Renal cortex interstitium (tissue), 15 donors: Measurements from ENCODE around the gene TMEM234. TPM values are rescaled to one million over a fixed set of nuclear protein-coding genes. Genes with fewer than 3 reads are reported as not detected.
"Not testable (repeated sequence)": the region's sequence is repeated elsewhere in the genome, so short reads cannot be mapped to it uniquely, and the experiment has no call there.

Experiments
- DNase-seq, 11 donors: peaks; one replicate each; pipeline ENCODE4 v3.0.0-alpha.2; 2013; ENCODE audit warnings: low read depth in 9 of 11, low spot score in 4 of 11; ENCODE audit errors: extremely low read depth in 1 of 11
- long read RNA-seq, 16 experiments: transcript quantifications; one replicate each; lab custom pipeline, GENCODE V29; 2026
- polyA plus RNA-seq, 3 donors: library from polyadenylated mRNA; unstranded; fragments of 120-200 nt; gene quantifications; one replicate each; pipeline ENCODE4 v1.2.1, GENCODE V29; 2013; ENCODE audit not compliant: insufficient read length in 3 of 3

TMEM234 gene
- 10 to 100 TPM; 23.0 to 33.6 (median 27.4) TPM for polyA plus RNA-seq
- long read RNA-seq, donor 1, partial matches to known transcripts = 0 of 3 reads
- long read RNA-seq, donor 1, other reads (novel, unspliced or antisense) = 0 of 3 reads
- long read RNA-seq, donor 2, partial matches to known transcripts = 0 of 3 reads
- long read RNA-seq, donor 2, other reads (novel, unspliced or antisense) = 0 of 3 reads
- long read RNA-seq, donor 3, partial matches to known transcripts = 165 of 243 reads
- long read RNA-seq, donor 3, other reads (novel, unspliced or antisense) = 72 of 243 reads
- long read RNA-seq, donor 4, partial matches to known transcripts = 0 of 6 reads
- long read RNA-seq, donor 4, other reads (novel, unspliced or antisense) = 0 of 6 reads
- long read RNA-seq, donor 5 = 0 reads
- long read RNA-seq, donor 6, partial matches to known transcripts = 0 of 2 reads
- long read RNA-seq, donor 6, other reads (novel, unspliced or antisense) = 0 of 2 reads
- long read RNA-seq, donor 7, partial matches to known transcripts = 0 of 3 reads
- long read RNA-seq, donor 7, other reads (novel, unspliced or antisense) = 0 of 3 reads
- long read RNA-seq, donor 8, transcript TMEM234-201 (5 exons, 1,082 nt) = major isoform, 5 of 35 reads
- long read RNA-seq, donor 8, partial matches to known transcripts = 27 of 35 reads
- long read RNA-seq, donor 8, other reads (novel, unspliced or antisense) = 0 of 35 reads
- long read RNA-seq, donor 9, partial matches to known transcripts = 0 of 5 reads
- long read RNA-seq, donor 9, other reads (novel, unspliced or antisense) = 0 of 5 reads
- long read RNA-seq, donor 10, partial matches to known transcripts = 0 of 4 reads
- long read RNA-seq, donor 10, other reads (novel, unspliced or antisense) = 0 of 4 reads
- long read RNA-seq, donor 11, partial matches to known transcripts = 0 of 2 reads
- long read RNA-seq, donor 11, other reads (novel, unspliced or antisense) = 0 of 2 reads
- long read RNA-seq, donor 12, partial matches to known transcripts = 0 of 3 reads
- long read RNA-seq, donor 12, other reads (novel, unspliced or antisense) = 0 of 3 reads
- long read RNA-seq, donor 13, transcript TMEM234-201 (5 exons, 1,082 nt) = major isoform, 6 of 20 reads
- long read RNA-seq, donor 13, partial matches to known transcripts = 8 of 20 reads
- long read RNA-seq, donor 13, other reads (novel, unspliced or antisense) = 0 of 20 reads
- long read RNA-seq, donor 14, transcript TMEM234-201 (5 exons, 1,082 nt) = major isoform, 5 of 5 reads
- long read RNA-seq, donor 14, partial matches to known transcripts = 0 of 5 reads
- long read RNA-seq, donor 14, other reads (novel, unspliced or antisense) = 0 of 5 reads
- long read RNA-seq, donor 15, partial matches to known transcripts = 19 of 51 reads
- long read RNA-seq, donor 15, other reads (novel, unspliced or antisense) = 31 of 51 reads
- long read RNA-seq, donor 16, transcript TMEM234-201 (5 exons, 1,082 nt) = major isoform, 12 of 336 reads
- long read RNA-seq, donor 16, partial matches to known transcripts = 320 of 336 reads
- long read RNA-seq, donor 16, other reads (novel, unspliced or antisense) = 0 of 336 reads

DNA sequence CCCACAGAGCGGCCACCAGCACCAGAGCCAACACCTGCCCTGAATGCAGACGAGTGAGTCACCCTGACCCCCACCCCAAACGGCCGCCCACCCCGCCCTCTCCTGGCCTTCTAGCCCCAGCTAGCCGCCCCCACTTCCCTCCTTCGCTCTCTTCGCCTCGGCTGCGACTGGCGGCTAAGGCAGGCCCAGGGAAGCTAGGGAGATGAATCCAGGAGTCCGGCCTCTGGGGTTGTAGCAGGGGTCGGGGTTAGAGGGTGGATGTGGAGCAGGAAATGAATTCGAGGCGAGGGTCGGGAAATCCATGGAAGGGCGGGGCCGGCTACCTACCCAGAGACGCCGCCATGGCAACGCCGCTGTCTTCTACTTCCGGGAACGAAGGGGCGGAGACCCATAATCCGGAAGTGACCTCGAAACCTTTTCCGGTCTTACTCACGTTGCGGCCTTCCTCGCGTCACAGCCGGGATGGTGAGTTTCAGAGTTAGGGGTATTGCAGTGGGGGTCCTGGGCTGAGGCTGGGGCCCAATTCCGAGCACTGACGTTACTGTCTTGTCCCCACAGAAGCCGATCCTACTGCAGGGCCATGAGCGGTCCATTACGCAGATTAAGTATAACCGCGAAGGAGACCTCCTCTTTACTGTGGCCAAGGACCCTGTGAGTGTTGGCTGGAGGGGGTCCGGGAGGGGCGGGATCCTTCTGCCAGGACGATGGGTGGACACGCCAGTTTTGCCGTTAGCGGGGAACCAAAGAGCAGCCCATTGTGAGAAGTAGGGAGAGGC lies at the start of gene TMEM234, which contains the start of gene EIF3I:
Gene TMEM234, minus strand, starts transcription at position 374 of the 776 bp plus-strand sequence. Its CDS starts 31 bp downstream, at position 343.
Gene EIF3I, plus strand, starts transcription at position 428 of the 776 bp plus-strand sequence. Its CDS starts 35 bp downstream, at position 463.
- peak in 9 of 11 donors; percentile 86 to 95 (median 92) for DNase-seq

DNA sequence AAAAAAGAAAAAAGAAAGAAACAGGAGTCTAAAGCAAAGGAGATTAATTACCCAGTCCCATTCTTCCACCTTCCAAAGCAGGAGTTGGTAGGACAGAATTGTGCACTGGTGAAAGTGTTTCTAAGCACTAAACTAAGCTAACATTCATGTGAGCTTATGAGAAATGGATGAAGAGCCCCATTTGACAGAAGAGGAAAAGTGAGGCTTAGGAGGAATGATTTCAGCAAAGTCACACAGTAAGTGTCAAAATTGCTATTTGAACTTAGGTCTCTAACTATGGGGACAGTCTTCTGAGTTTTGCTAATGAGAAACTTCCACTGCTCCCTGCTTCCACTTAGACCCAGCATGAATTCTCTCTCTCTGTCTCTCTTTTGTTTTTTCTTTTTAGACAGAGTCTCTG lies 47.6 kb upstream of the TMEM234 start:
- no peak for DNase-seq

DNA sequence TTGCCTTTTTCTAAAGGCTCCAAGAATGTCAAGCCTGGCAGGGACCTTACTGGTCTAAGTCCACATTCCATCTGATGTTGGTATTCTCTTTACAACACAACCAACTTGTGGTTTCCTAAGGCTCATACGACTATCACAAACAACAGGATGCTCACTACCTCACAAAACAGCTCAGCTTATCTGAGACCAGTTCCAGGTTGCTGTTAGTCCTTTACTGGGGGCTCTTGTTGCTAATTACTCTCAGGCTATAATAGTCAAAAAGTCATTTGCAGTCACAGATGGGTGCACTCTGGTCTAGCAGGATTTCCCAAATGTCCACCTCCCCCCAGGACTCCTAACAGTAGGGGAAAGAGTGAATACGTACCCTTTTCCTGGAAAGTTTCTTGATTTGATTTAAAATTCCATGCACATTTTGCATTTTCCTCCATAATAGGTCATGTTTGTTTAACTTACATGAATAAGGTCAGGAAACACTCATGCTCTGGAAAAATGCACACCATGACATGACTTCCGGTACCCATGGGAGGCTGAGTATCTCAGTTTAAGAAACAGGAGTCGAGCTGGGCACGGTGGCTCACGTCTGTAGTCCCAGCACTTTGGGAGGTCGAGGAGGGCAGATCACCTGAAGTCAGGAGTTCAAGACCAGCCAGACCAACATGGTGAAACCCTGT lies 44.9 kb upstream of the TMEM234 start:
- DNase-seq = no peak

DNA sequence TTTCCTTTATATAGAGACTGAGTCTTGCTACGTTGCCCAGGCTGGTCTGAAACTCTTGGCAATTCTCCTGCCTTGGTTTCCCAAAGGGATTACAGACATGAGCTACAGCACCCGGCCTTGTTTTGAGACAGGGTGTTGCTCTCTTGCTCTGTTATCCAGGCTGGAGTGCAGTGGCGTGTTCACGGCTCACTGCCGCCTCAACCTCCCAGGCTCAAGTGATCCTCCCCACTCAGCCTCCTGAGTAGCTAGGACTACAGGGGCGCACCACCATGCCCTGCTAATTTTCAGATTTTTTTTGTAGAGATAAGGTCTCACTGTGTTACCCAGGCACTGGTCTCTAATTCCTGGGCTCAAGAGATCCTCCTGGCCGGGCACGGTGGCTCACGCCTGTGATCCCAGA lies 43.7 kb upstream of the TMEM234 start:
- DNase-seq = no peak

DNA sequence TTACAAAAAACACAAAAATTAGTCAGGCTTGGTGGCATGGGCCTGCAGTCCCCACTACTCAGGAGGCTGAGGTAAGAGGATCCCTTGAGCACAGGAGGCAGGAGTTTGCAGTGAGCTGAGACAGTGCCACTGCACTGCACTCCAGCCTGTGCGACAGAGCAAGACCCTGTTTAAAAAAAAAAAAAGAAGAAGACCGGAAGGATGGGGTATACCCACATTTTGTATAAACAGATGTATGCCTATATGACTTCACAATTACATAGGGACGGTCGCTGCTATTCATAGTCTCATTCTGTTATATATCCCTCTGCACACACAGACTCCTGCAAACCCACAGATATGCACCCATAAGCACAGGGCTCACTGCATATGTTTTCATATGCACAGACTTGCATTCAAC lies 41.6 kb upstream of the TMEM234 start:
- no peak for DNase-seq

DNA sequence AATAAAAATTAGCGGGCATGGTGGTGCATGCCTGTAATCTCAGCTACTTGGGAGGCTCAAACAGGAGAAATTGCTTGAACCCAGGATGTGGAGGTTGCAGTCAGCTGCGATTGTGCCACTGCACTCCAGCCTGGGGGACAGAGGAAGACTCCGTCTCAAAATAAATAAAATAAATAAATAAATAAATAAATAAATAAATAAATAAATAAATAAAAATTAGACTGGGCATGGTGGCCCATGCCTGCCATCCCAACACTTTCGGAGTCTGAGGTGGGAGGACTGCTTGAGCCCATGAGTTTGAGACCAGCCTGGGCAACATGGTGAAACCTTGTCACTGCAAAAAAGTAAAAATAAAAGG lies 41.1 kb upstream of the TMEM234 start:
- not testable (repeated sequence) for DNase-seq

DNA sequence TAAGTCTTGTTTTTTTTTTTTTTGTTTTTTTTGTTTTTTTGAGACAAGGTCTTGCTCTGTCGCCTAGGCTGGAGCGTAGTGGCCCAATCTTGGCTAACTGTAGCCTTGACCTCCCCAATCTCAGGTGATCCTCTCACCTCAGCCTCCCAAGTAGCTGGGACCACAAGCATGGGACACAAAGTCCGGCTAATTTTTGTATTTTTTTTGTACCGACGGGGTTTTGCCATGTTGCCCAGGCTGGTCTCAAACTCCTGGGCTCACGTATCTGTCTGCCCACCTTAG lies 35.0 kb upstream of the TMEM234 start:
- DNase-seq = no peak

DNA sequence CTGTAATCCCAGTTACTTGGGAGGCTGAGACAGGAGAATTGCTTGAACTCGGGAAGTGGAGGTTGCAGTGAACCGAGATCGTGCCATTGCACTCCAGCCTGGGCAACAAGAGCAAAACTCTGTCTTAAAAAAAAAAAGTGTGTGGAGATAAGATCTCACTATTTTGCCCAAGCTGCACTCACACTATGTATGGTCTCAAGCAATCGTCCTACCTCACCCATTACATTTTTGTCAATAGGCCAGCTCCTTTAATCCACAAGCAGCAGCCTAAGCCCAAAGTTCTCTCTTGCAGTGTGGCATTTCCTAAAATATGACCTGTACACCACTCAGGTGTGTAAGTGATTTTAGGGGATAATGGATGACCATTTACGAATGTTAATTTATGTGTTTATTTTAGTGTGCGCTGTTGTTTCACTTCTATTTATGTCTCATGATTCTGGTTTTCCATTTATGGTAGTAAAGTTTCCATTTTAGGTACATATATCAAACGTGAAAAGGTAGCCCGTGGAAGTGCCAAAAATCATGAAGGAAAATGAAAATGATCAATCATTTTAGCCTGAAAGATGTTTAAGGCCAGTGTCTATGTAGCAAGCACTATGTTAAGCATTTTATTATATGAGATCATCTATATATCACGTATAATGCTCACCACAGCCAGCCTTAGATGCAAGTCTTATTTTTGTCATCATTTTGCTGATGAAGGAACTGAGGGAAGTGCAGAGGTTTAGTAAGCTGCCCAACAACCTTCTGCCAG lies 34.5 kb upstream of the TMEM234 start:
- DNase-seq = no peak

DNA sequence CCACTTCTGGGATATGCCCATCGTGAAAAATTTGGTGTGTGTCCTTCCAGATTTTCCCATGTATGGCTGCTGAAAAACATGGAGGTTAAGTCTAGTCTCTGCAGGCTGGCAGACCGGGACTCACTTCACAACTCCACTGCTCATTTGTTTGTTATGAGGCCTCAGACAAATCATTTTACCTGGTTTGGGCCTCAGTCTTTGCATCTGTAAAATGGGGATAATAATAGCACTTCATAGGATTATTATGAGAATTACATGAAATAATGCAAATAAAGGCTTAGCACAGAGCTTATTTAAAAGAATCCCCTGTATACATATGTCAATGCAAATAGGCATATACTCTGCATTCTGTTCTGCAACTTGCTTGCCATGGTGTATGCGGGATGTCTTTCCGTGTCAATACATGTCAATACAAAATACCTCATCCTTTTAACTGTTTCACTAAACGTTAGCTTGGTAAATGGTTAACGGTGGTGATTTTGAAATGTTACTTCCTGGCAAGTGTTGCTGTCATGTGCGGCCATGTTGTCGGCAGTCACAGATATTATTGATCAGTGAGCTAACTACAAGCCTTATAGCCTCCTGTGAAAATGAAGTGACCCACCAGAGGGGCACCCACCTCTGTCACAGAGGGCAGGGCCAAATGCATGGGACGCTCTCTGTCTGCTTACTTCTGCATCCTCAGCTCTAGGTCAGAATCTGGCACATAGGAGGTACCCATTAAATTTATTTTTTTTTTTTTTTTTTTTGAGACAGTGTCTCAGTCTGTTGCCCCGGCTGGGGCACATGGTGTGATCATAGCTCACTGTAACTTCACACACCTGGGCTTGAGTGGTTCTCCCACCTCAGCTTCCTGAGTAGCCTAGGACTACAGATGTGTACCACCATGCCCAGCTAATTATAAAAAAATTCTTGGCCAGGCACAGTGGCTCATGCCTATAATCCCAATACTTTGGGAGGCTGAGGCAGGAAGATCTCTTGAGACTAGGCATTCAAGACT lies 33.2 kb upstream of the TMEM234 start:
- no peak for DNase-seq

DNA sequence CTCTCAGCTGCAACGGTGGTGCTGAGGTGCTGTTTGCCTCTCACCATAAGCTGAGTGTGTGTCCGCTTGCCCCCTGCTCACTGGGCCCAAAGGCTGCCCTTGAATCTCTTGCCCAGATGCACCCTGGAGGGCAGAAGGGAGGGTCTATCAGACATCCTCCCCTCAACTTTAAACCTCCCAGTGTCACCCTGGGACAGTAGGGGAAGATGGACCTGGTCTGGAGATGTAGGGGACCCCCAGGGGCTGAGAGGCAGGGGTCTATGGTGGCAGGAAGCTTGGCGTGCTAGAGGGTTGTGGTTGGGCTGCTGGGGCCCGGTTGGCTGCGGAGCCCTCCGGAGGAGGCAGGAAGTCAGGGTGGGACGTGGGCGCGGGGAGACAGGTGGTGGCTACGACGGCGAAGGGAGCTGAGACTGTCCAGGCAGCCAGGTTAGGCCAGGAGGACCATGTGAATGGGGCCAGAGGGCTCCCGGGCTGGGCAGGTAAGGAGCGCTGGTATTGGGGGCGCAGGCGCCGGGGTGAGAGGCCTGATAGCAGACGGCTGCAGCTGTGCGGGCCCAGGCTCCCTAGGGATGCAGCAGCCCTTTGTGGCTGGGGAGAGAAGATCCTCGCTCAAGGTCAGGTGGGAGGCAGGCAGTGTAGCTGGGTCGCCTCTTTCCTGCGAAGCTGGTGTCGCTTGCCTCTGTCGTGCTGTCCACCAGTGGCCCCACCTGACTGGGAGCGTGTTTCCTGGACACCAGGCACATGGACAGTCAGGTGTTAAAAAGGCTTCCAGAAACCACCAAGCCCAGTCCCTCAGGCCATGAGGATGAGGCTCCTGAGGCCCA lies 29.0 kb upstream of the TMEM234 start, which contains the start of gene LCK:
Gene LCK, plus strand, starts transcription at position 373 of the 824 bp plus-strand sequence. CDS start 23,065 bp downstream, outside the sequence.
- DNase-seq = no peak

DNA sequence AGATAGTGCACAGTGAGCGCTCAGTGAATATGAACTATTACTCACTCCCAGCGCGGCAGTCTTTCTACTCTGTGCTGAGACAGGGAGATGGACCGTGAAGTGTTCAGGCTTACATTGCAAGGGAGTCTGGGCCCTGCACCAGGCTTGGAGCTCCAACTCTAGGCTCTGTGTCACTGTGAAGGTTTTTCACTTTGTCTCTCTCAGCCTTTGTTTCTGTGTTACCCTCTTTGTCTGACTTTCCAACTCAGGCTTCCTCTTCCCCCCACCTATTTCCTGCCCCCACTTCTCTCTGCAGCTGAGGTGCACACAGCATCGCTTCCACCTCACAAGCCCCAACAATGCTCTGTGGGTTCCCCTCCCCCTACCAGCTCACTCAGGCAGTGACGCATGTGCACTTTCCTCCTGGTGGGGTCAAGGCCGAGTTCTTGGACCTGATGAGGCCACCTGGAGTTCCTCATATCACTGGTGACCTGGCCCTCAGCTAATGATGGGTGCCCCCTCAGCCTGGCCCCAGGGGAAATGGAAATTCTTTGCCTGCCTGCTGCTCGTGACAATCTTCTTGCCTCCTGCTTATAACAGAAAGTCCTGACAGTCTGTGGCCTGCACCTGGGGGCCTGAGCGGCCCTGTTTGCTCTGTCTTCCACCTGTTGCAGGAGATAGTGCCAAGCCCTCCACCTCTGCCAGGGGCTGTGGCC lies 27.8 kb upstream of the TMEM234 start:
- DNase-seq = peak in 2 of 11 donors; percentile 31 to 56

DNA sequence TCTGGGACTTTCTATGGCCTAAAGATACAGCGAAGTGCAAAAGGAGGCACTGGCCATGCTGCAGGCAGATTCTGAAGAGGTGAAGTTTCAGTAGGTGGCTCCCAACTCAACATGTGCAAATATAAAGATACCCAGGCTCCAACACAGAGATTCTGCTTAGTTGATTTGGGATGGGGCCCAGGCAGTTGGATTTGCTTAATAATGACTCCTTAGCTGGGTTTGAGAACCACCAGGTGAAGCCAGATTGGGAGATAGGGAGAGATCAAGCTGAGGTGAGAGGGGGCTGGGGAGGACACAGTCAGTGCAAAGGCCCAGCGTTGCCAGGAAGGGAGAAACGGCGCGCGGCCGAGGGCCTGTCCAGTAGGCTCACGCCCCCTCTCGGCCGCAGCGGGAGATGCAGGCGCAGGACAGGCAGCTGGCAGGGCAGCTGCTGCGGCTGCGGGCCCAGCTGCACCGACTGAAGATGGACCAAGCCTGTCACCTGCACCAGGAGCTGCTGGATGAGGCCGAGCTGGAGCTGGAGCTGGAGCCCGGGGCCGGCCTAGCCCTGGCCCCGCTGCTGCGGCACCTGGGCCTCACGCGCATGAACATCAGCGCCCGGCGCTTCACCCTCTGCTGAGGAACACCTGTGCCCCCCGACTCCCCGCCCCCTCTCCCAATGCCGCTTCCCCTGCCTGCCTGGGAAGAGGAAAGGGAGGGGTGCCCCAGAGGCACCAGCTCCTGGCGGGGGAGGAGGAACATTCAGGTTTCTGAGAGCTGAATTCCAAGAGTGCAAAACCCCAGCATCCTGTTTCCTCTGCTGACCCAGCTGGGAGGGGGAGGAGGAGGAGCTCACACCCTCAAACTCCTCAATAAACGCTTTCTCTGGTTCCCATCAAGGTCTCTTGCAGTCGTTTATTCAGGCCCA lies 26.1 kb upstream of the TMEM234 start:
- peak in 4 of 11 donors; percentile 57 to 70 (median 65) for DNase-seq

DNA sequence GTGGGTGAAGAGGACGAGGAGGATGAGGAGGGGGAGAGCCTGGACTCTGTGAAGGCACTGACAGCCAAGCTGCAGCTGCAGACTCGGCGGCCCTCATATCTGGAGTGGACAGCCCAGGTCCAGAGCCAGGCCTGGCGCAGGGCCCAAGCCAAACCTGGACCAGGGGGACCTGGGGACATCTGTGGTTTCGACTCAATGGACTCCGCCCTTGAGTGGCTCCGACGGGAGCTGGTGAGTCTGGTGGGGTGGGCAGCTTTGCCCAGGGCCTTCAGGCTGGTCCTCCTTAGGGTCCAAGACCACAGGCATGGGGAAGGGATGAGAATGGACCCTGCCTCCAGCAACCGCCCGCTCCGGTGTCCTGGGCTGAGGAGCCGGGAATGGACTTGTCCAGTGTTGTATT lies 25.3 kb upstream of the TMEM234 start:
- no peak for DNase-seq
